ENCODE results near the gene FAM228B. TPM values are rescaled to one million over a fixed set of nuclear protein-coding genes. Genes with fewer than 3 reads are reported as not detected.
"Not testable (repeated sequence)": the region's sequence is repeated elsewhere in the genome, so short reads cannot be mapped to it uniquely, and the experiment has no call there.

Gene FAM228B
- total RNA-seq, 1 donor from 2014 or later, result 12.9 TPM

DNA sequence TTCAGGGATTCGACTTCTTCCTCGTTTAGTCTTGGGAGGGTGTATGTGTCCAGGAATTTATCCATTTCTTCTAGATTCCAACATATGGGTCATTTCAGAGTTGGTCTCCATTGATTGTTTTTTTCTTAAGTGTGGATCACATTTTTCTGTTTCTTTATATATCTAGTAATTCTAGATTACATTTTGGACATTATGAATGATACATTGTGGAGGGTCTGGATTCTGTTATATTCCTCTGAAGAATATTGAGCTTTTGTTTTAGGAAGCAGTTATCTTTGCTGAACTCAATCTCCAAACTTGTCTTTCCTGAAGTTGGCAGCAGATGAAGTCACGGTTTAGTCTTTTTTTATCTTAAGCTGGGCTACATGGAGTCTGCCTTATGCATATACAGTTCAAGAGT lies 9.3 kb downstream of the FAM228B start:
- no peak overlapping the region for H3K4me3 ChIP-seq (ENCODE audit: low read depth, low read length)
- H3K27me3 ChIP-seq (ENCODE audit: control insufficient read depth, insufficient read depth, low read length), result no peaks in the 10 kb centered on the region
- no peaks in the 10 kb centered on the region for H3K36me3 ChIP-seq (ENCODE audit: control insufficient read depth, insufficient read depth, low read length)
- TF ChIP-seq, protein P1, sequence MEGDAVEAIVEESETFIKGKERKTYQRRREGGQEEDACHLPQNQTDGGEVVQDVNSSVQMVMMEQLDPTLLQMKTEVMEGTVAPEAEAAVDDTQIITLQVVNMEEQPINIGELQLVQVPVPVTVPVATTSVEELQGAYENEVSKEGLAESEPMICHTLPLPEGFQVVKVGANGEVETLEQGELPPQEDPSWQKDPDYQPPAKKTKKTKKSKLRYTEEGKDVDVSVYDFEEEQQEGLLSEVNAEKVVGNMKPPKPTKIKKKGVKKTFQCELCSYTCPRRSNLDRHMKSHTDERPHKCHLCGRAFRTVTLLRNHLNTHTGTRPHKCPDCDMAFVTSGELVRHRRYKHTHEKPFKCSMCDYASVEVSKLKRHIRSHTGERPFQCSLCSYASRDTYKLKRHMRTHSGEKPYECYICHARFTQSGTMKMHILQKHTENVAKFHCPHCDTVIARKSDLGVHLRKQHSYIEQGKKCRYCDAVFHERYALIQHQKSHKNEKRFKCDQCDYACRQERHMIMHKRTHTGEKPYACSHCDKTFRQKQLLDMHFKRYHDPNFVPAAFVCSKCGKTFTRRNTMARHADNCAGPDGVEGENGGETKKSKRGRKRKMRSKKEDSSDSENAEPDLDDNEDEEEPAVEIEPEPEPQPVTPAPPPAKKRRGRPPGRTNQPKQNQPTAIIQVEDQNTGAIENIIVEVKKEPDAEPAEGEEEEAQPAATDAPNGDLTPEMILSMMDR (IDR thresholded peaks at IDR 0.05; ENCODE audit: insufficient read depth, low read length, poor library complexity, severe bottlenecking), result no peak
- no peak for DNase-seq (ENCODE audit: low read depth)

DNA sequence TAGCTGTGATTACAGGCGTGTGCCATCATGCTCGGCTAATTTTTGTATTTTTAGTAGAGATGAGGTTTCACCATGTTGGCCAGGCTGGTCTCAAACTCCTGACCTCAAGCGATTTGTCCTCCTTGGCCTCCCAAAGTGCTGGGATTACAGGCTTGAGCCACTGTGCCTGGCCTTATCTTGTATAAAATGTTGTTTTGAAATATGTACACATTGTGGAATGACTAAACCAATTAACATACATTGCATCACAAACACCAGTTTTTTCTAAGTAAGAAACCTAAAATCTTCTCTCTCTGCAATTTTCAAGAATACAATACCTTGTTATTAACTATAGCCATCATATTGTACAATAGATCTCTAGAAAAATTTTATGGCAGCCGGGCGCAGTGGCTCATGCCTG lies 17.0 kb downstream of the FAM228B start:
- H3K4me3 ChIP-seq (ENCODE audit: low read depth, low read length); H3K36me3 ChIP-seq (ENCODE audit: control insufficient read depth, insufficient read depth, low read length); H3K27me3 ChIP-seq (ENCODE audit: control insufficient read depth, insufficient read depth, low read length); DNase-seq (ENCODE audit: low read depth): not testable (repeated sequence)

DNA sequence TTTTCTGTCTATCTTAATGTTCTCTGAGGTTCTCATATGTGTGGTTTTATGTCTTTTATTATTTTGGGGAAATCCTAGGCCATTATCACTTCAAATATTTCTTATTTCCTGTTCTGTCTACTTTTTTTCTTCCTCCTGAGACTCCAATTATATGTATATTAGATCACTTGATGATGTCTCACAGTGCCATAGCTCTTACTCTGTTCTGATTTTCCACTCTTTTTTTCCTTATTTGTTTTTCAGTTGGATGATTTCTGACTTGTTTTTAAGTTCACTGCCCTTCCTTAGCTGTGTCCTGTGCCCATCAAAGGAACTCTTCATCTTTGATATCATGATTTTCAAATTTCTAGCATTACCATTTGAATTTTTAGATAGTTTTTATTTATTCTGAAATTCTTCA lies 24.1 kb downstream of the FAM228B start:
- no peak overlapping the region for H3K4me3 ChIP-seq (ENCODE audit: low read depth, low read length)
- H3K36me3 ChIP-seq (ENCODE audit: control insufficient read depth, insufficient read depth, low read length), result no peaks in the 10 kb centered on the region
- TF ChIP-seq, protein P1 (IDR thresholded peaks at IDR 0.05; ENCODE audit: insufficient read depth, low read length, poor library complexity, severe bottlenecking), result no peak
- H3K27me3 ChIP-seq (ENCODE audit: control insufficient read depth, insufficient read depth, low read length), result no peaks in the 10 kb centered on the region
- DNase-seq (ENCODE audit: low read depth), result no peak

DNA sequence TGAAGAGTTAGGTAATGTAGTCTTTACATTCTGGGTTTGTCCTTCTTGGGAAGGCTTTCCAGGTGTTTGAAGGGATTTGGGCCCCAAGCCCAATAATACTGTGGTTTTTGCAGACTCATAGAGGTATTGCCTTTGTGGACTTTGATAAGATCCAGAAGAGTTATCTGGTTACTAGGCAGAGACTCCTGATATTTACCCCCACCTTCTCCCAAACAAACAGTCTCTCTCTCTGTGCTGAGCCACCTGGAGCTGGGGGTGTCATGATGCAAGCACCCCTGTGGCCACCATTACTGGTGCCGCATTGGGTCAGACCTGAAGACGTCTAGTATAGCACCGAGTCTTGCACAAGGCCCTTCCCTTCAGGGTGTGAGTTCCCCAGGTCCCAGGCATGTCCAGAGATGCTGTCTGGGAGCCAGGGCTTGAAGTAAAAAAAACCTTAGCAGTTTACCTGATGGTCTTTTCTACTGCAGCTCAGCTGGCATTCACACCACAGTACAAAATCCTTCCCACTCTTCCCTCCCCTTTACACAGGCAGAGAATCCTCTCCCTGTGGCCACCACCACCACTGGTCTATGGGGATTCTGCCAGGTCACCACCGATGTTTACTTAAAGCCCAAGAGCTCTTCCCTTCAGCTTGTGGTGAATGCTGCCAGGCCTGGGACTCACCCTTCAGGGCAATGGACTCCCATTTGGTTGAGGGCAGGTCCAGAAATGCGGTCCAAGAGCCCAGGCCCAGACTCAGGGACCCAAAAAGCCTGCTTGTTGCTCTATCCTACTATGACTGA lies 29.3 kb downstream of the FAM228B start:
- no peak overlapping the region for H3K4me3 ChIP-seq (ENCODE audit: low read depth, low read length)
- H3K36me3 ChIP-seq (ENCODE audit: control insufficient read depth, insufficient read depth, low read length), result no peaks in the 10 kb centered on the region
- H3K27me3 ChIP-seq (ENCODE audit: control insufficient read depth, insufficient read depth, low read length), result no peaks in the 10 kb centered on the region
- TF ChIP-seq, protein P1 (IDR thresholded peaks at IDR 0.05; ENCODE audit: insufficient read depth, low read length, poor library complexity, severe bottlenecking), result no peak
- DNase-seq (ENCODE audit: low read depth), result no peak

DNA sequence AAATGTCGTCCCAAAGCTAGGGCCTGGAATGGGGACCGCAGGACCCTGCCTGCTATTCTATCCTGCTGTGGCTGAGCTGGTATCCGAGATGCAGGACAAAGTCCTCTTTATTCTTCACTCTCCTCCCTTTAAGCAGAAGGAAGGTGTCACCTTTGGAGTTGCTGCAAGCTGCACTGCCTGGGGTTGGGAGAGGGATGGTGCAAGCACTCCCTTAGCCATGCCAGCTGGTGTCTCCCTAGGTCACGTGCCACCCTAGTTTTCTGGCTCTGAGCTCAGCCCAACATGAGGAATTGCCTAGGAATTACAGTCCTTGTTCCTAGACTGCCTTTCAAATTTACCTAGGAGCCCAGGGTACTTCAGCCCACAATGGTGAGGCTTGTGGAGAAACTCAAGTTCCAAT lies 30.2 kb downstream of the FAM228B start:
- Histone ChIP-seq H3K27me3 (ENCODE audit: control insufficient read depth, insufficient read depth, low read length) (no peaks in the 10 kb centered on the region), H3K36me3 (ENCODE audit: control insufficient read depth, insufficient read depth, low read length) (no peaks in the 10 kb centered on the region), H3K4me3 (ENCODE audit: low read depth, low read length) (no peak overlapping the region)
- no peak for DNase-seq (ENCODE audit: low read depth)
- TF ChIP-seq, protein P1 (IDR thresholded peaks at IDR 0.05; ENCODE audit: insufficient read depth, low read length, poor library complexity, severe bottlenecking), result no peak

DNA sequence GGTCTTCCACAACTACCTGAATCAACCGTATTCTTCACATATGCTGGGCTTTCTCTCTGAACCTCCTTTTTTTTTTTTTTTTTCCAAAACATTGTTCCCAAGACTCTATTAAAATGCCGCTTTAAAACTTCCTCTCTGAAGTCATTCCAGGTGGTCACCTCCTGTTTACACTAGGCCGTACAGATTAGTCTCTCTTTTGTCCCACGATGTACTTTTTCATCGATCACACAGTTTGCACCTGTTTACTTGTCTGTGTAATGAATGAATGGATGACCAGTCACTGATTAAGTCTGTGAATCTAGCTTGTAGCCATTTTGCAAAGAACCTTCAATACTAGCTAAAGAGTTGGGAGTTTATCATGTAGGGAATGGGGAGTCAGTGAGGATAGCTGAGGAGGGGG lies 34.9 kb downstream of the FAM228B start:
- no peak for DNase-seq (ENCODE audit: low read depth)
- Histone ChIP-seq H3K4me3 (ENCODE audit: low read depth, low read length) (no peak overlapping the region), H3K36me3 (ENCODE audit: control insufficient read depth, insufficient read depth, low read length) (no peaks in the 10 kb centered on the region), H3K27me3 (ENCODE audit: control insufficient read depth, insufficient read depth, low read length) (no peaks in the 10 kb centered on the region)
- TF ChIP-seq, protein P1 (IDR thresholded peaks at IDR 0.05; ENCODE audit: insufficient read depth, low read length, poor library complexity, severe bottlenecking), result no peak

All from kidney epithelial cell (primary cell).